ENCODE results near the gene SF3A1. TPM values are rescaled to one million over a fixed set of nuclear protein-coding genes. Genes with fewer than 3 reads are reported as not detected.

SF3A1 gene
- total RNA-seq, 4 donors from 2014 or later: 90.4 to 182 (median 160) TPM

DNA sequence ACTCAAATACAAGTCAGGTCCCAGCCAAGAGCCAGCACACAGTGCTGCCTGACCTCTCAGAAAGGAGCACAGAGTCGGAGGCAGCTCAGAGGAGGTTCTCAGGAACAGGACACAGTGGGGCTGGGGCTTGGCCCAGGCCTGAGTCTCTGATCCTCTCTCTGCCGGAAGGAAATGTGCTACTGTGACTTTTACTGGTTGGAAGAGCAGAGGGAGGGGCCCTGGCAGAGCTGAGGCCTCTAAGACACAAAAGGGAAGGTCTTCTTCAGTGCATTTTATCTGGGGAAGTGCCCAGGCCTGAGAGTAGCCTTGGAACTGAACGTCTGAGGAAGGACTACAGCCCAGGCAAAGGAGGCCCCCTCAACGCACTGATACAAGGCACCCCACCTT lies 51.2 kb downstream of the SF3A1 start:
- Histone ChIP-seq H3K27ac (peak overlapping the region; percentile 83 to 89 (median 87)), H3K9me3 (no peaks in the 10 kb centered on the region), H3K4me3 (peak overlapping the region in 3 of 4 donors; percentile 9 to 26 (median 12)), H3K36me3 (peaks cover 0 to 31% (median 0%) of the 10 kb centered on the region in 3 donors), H3K4me1 (peaks cover 10 to 93% (median 80%) of the 10 kb centered on the region in 4 donors), H3K27me3 (no peaks in the 10 kb centered on the region)
- DNase-seq: peak; percentile 65 to 91 (median 85)
- TF ChIP-seq, protein P1, sequence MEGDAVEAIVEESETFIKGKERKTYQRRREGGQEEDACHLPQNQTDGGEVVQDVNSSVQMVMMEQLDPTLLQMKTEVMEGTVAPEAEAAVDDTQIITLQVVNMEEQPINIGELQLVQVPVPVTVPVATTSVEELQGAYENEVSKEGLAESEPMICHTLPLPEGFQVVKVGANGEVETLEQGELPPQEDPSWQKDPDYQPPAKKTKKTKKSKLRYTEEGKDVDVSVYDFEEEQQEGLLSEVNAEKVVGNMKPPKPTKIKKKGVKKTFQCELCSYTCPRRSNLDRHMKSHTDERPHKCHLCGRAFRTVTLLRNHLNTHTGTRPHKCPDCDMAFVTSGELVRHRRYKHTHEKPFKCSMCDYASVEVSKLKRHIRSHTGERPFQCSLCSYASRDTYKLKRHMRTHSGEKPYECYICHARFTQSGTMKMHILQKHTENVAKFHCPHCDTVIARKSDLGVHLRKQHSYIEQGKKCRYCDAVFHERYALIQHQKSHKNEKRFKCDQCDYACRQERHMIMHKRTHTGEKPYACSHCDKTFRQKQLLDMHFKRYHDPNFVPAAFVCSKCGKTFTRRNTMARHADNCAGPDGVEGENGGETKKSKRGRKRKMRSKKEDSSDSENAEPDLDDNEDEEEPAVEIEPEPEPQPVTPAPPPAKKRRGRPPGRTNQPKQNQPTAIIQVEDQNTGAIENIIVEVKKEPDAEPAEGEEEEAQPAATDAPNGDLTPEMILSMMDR (IDR thresholded peaks at IDR 0.05): no peak
- TF ChIP-seq POLR2A (IDR thresholded peaks at IDR 0.05): peak; percentile 42 to 44

DNA sequence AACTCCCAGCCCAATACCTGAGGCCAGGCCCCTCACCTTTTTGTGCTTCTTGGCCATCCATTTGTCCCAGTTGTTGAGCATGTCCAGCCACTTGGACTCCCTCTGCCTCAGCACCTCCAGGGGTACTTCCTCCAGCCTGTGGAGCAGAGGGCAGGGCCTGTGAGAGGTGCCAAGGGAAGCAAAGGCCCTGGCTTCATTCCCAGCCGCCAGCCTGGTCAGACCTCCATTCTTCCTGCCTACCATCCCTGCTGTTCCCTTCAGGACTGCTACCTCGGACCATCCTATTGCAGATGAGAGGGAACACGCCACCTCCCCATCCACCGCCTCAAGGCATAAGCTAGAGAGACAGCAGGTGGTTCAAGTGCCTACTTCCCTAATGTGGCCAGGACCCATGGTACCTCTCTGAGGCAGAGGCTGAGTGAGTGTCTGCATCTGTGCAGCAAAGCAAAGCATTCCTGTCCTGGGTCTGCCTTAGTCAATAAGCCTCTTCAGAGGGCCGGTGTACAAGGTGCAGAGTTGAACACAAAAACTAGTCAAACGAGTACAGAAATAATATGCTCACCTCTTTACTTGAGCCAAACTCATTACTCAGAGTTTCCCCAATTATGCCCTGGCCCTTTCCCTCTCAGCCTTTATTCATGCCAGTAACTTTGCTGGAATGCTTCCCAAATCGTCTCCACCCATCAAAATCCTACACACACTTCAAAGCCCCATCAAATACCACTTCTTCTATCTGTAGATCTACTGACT lies 52.0 kb downstream of the SF3A1 start:
- Histone ChIP-seq H3K9me3 (no peaks in the 10 kb centered on the region), H3K4me1 (peaks cover 10 to 84% (median 72%) of the 10 kb centered on the region in 4 donors), H3K27me3 (no peaks in the 10 kb centered on the region), H3K36me3 (peaks cover 0 to 39% (median 0%) of the 10 kb centered on the region in 3 donors), H3K27ac (peak overlapping the region; percentile 83 to 89 (median 87)), H3K4me3 (peak overlapping the region in 1 of 4 donors; percentile 13)
- TF ChIP-seq POLR2A (IDR thresholded peaks at IDR 0.05): no peak
- TF ChIP-seq, protein P1 (IDR thresholded peaks at IDR 0.05): no peak
- peak in 2 of 3 donors; percentile 74 to 75 for DNase-seq

DNA sequence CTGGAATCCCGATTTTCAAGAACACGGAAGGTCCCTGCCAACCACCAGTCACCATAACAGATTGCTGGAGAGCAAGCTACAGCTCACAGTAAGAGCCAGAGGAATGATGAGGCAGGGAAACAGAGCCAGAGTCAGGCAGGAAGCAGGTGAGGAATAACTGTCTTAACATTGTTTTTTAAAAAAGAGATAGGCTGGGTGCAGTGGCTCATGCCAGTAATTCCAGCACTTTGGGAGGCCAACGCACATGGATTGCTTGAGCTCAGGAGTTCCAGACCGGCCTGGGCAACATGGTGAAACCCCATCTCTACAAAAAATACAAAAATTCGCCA lies 53.9 kb downstream of the SF3A1 start:
- no peak for DNase-seq
- Histone ChIP-seq H3K36me3 (peaks cover 0 to 56% (median 0%) of the 10 kb centered on the region in 3 donors), H3K4me3 (no peak overlapping the region), H3K4me1 (peaks cover 10 to 65% (median 53%) of the 10 kb centered on the region in 4 donors), H3K9me3 (no peaks in the 10 kb centered on the region), H3K27ac (peak overlapping the region; percentile 33 to 89 (median 84)), H3K27me3 (no peaks in the 10 kb centered on the region)
- no peak for TF ChIP-seq POLR2A (IDR thresholded peaks at IDR 0.05)
- TF ChIP-seq, protein P1 (IDR thresholded peaks at IDR 0.05): no peak

DNA sequence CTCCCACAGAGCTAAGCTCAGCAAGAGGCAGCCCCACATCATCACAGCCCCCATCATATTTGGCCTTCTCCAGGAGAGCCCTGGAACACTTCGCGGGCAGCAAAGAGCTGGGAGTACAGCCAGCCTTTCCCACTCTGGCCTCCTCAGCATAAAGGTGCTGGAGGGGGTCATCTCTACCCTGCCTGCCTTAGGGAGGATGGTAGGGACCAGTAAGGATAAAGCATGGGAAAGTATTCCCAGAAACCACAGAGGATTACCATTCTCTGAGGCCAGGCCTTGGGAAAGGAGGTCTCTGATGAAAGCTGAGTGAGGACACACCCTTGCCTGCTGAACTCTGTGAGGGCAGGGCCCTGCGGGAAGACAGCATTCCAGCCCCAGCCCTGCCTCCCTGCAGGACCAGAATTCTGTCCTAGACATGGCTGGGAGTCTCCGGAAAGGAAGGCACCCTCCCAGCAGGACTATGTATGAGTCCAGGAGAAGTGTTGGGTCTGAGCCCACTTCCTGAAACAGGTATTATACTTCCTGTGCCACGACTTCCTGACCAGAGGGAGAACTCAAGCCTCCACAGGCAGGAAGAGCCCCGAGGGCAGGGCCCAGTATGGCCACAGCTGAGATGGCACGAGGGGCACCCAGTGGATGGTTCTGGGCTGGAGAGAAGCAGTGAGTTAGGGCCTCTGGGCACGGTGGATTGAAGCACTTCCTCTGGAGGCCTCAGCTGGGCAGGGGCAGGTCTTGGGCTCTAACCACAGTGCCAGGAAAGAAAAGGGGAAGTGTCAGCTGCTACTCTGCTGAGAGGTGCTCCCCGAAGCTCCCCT lies 54.5 kb downstream of the SF3A1 start:
- peaks cover 10 to 60% (median 48%) of the 10 kb centered on the region in 4 donors for H3K4me1 ChIP-seq
- no peaks in the 10 kb centered on the region for H3K9me3 ChIP-seq
- H3K27me3 ChIP-seq: no peaks in the 10 kb centered on the region
- no peak for TF ChIP-seq POLR2A (IDR thresholded peaks at IDR 0.05)
- TF ChIP-seq, protein P1 (IDR thresholded peaks at IDR 0.05): no peak
- peaks cover 0 to 62% (median 0%) of the 10 kb centered on the region in 3 donors for H3K36me3 ChIP-seq
- peak in 2 of 3 donors; percentile 73 to 81 for DNase-seq
- peak overlapping the region; percentile 33 to 89 (median 84) for H3K27ac ChIP-seq
- H3K4me3 ChIP-seq: no peak overlapping the region

DNA sequence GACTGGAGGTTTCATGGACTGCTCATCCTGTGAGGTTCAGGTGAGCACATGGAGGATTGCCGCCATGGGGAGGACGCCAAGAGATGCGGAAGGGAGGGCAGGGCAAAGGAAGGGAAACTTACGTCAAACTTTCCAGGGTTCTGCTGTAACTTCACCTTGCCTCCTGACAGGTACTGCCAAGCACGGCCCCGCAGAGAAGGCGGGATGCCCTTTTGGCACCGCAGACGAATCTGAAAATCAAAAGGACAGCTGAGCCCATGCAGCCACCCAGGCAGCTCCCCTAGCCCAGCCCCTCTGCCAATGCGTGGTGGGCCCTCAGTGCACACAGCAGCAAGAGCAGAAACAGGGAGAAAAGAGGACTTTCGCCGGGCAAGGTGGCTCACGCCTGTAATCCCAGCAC lies 57.4 kb downstream of the SF3A1 start:
- no peak overlapping the region for H3K27ac ChIP-seq
- peaks cover 0 to 88% (median 0%) of the 10 kb centered on the region in 3 donors for H3K36me3 ChIP-seq
- no peaks in the 10 kb centered on the region for H3K9me3 ChIP-seq
- TF ChIP-seq, protein P1 (IDR thresholded peaks at IDR 0.05): no peak
- no peak for TF ChIP-seq POLR2A (IDR thresholded peaks at IDR 0.05)
- peaks cover 0 to 34% (median 28%) of the 10 kb centered on the region in 4 donors for H3K4me1 ChIP-seq
- no peak for DNase-seq
- H3K4me3 ChIP-seq: no peak overlapping the region
- H3K27me3 ChIP-seq: no peaks in the 10 kb centered on the region

Measured in Peyer's patch (tissue), 4 donors.